SU-DHL-6 (cell line): Measurements from ENCODE around the gene PSMA3.

Source experiments
- H2AFZ ChIP-seq: fragments of 200-600 bp; sonication (generic); 2 replicates; pipeline ENCODE4 v1.6.1; 2014; ENCODE audit warnings: low read depth, mild to moderate bottlenecking, moderate library complexity, mixed read lengths, antibody characterized with exemption, low read length; ENCODE audit not compliant: severe bottlenecking
- H3F3A ChIP-seq: fragments of 200-600 bp; shearing (Covaris generic); 2 replicates; pipeline ENCODE4 v1.6.0; 2016; ENCODE audit warnings: antibody characterized with exemption, mild to moderate bottlenecking; ENCODE audit not compliant: insufficient read depth
- H3K27ac ChIP-seq: fragments of 200-600 bp; sonication (generic); 2 replicates; pipeline ENCODE4 v1.5.1; 2016; ENCODE audit warnings: low read depth, mild to moderate bottlenecking, low read length, moderate library complexity, mixed read lengths
- H3K27me3 ChIP-seq: fragments of 200-600 bp; sonication (generic), shearing (Covaris generic); 2 replicates; pipeline ENCODE4 v1.6.0; 2014; ENCODE audit warnings: mild to moderate bottlenecking, low read length
- H3K36me3 ChIP-seq: fragments of 200-600 bp; sonication (generic); 2 replicates; pipeline ENCODE4 v1.6.1; 2014; ENCODE audit warnings: mild to moderate bottlenecking, low read length, mixed read lengths
- H3K4me2 ChIP-seq: fragments of 300-600, 200-600 bp; shearing (Covaris generic), sonication (generic); 2 replicates; pipeline ENCODE4 v1.6.0; 2014; ENCODE audit warnings: low read length, low read depth, mild to moderate bottlenecking; ENCODE audit not compliant: poor library complexity, severe bottlenecking
- H3K4me3 ChIP-seq: fragments of 200-600 bp; sonication (generic); 2 replicates; pipeline ENCODE4 v1.5.1; 2014; ENCODE audit warnings: antibody characterized with exemption, low read length, mild to moderate bottlenecking, mixed read lengths; ENCODE audit not compliant: insufficient read depth, poor library complexity, severe bottlenecking
- H3K79me2 ChIP-seq: fragments of 200-600 bp; sonication (generic); 2 replicates; pipeline ENCODE4 v1.6.1; 2014; ENCODE audit warnings: mild to moderate bottlenecking, low read length, moderate library complexity; ENCODE audit not compliant: insufficient read depth
- H3K9ac ChIP-seq: fragments of 200-600 bp; sonication (generic); 2 replicates; pipeline ENCODE4 v1.7.0; 2014; ENCODE audit warnings: mild to moderate bottlenecking, low read length
- H3K9me2 ChIP-seq: fragments of 200-600 bp; sonication (generic); replicated peaks from 2 replicates; pipeline ENCODE4 v1.6.1; 2014; ENCODE audit warnings: low read length; ENCODE audit not compliant: insufficient read depth
- H3K9me3 ChIP-seq: fragments of 200-600 bp; sonication (generic); 2 replicates; pipeline ENCODE4 v1.6.1; 2014; ENCODE audit warnings: low read length, mixed read lengths; ENCODE audit not compliant: insufficient read depth
- H4K20me1 ChIP-seq: fragments of 200-600 bp; sonication (generic); 2 replicates; pipeline ENCODE4 v1.6.1; 2014; ENCODE audit warnings: low read depth, mild to moderate bottlenecking, antibody characterized with exemption, low read length, moderate library complexity, mixed read lengths
- CTCF ChIP-seq: fragments of 200-600 bp; sonication (generic); IDR thresholded peaks from one replicate; pipeline ENCODE4 v1.5.1; 2017; ENCODE audit warnings: antibody characterized with exemption, mild to moderate bottlenecking, low read length, moderate library complexity; ENCODE audit not compliant: insufficient read depth, poor library complexity, severe bottlenecking
- EZH2phosphoT487 ChIP-seq: fragments of 200-600 bp; sonication (generic), shearing (Covaris generic); conservative IDR thresholded peaks from 2 replicates; pipeline ENCODE4 v1.6.1; 2018; ENCODE audit warnings: mild to moderate bottlenecking, antibody characterized with exemption, low read length, moderate library complexity, mixed read lengths

PSMA3 gene

GRCh38 chr14:58315606-58316005 is 71.0 kb downstream of the PSMA3 start:
- peaks cover 20% of the 10 kb centered on the region; the same call in 1 of the 2 replicates for H3K36me3 ChIP-seq
- H3K9me2 ChIP-seq = no peaks in the 10 kb centered on the region
- 0 out of 2 replicates have a peak, but pooled peaks cover 6% of the 10 kb centered on the region for H3K79me2 ChIP-seq
- no peak overlapping the region for H3K4me2 ChIP-seq
- H2AFZ ChIP-seq = no peak overlapping the region
- H3K9me3 ChIP-seq = no peaks in the 10 kb centered on the region
- TF ChIP-seq EZH2phosphoT487 = no peak
- TF ChIP-seq CTCF = no peak
- no peak overlapping the region for H3K9ac ChIP-seq
- peaks cover 10% of the 10 kb centered on the region; the same call in 1 of the 2 replicates for H3F3A ChIP-seq
- H3K4me3 ChIP-seq = no peak overlapping the region
- H4K20me1 ChIP-seq = peaks cover 4% of the 10 kb centered on the region; the same call in 1 of the 2 replicates
- no peaks in the 10 kb centered on the region for H3K27me3 ChIP-seq
- no peak overlapping the region for H3K27ac ChIP-seq
